ENCODE data around the gene DDX51.

GRCh38 chr12:132191715-132192553, 47.8 kb upstream of the DDX51 start:
- TF ChIP-seq, protein P1, sequence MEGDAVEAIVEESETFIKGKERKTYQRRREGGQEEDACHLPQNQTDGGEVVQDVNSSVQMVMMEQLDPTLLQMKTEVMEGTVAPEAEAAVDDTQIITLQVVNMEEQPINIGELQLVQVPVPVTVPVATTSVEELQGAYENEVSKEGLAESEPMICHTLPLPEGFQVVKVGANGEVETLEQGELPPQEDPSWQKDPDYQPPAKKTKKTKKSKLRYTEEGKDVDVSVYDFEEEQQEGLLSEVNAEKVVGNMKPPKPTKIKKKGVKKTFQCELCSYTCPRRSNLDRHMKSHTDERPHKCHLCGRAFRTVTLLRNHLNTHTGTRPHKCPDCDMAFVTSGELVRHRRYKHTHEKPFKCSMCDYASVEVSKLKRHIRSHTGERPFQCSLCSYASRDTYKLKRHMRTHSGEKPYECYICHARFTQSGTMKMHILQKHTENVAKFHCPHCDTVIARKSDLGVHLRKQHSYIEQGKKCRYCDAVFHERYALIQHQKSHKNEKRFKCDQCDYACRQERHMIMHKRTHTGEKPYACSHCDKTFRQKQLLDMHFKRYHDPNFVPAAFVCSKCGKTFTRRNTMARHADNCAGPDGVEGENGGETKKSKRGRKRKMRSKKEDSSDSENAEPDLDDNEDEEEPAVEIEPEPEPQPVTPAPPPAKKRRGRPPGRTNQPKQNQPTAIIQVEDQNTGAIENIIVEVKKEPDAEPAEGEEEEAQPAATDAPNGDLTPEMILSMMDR (IDR thresholded peaks at IDR 0.05; ENCODE audit: low read depth, low read length, missing input control): no peak
- no peak for TF ChIP-seq GABPA (IDR thresholded peaks at IDR 0.05 in 1 of 2, conservative IDR thresholded peaks at IDR 0.05 in 1 of 2)
- TF ChIP-seq YY1 (IDR thresholded peaks at IDR 0.05): no peak

Data from liver (tissue), 3 donors.